CD4-positive, alpha-beta T cell treated with Interleukin-17A for 4 hours (primary cell): ENCODE results near the gene PLAC8.
"Not testable (repeated sequence)": the region's sequence is repeated elsewhere in the genome, so short reads cannot be mapped to it uniquely, and the experiment has no call there.

Experiments
- DNase-seq: peaks from one replicate; pipeline ENCODE4 v3.0.0-alpha.2; 2020; ENCODE audit warnings: mixed read lengths

Gene PLAC8

GRCh38 chr4:83065266-83065665 is 49.3 kb downstream of the PLAC8 start:
- no peak for DNase-seq

- no peak for DNase-seq
Observed at GRCh38 chr4:83062739-83063138, 51.8 kb downstream of the PLAC8 start.

- peak; percentile 10 for DNase-seq
Observed at GRCh38 chr4:83054928-83055327, 59.6 kb downstream of the PLAC8 start.

GRCh38 chr4:83048781-83049180 is 65.7 kb downstream of the PLAC8 start:
- not testable (repeated sequence) for DNase-seq

- no peak for DNase-seq
Observed at GRCh38 chr4:83046693-83047473, 67.6 kb downstream of the PLAC8 start.

GRCh38 chr4:83043801-83044407 is 70.6 kb downstream of the PLAC8 start:
- DNase-seq, result no peak

- DNase-seq, result not testable (repeated sequence)
Observed at GRCh38 chr4:83043157-83043556, 71.4 kb downstream of the PLAC8 start.

GRCh38 chr4:83040269-83040668 is 74.3 kb downstream of the PLAC8 start:
- no peak for DNase-seq
